T1000 (cell line): ENCODE data around the gene PAPLN.
"Not testable (repeated sequence)": the region's sequence is repeated elsewhere in the genome, so short reads cannot be mapped to it uniquely, and the experiment has no call there.

Experiments used
- DNase-seq: peaks from one replicate; lab custom pipeline; 2025; ENCODE audit warnings: mixed read lengths; lab: John Stamatoyannopoulos, UW

Gene PAPLN

DNA sequence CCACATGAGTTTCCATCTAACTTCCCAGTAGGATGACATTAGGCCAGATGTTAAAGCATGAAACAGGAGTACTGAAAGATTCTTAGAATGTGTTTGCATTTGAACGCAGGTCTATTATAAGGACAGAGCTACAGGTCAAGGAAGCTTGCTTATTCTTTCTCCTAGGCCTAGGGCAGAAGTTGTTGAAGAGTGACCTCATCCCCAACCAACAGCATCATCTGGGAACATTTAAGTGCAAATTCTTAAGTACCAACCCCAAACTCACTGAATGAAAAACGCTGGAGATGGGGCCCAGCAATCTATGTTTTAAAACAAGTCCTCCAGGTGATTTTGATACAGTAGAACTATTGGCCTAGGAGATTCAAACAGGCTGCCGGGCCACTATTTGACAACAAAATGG, 52.4 kb downstream of the PAPLN start:
- no peak for DNase-seq

DNA sequence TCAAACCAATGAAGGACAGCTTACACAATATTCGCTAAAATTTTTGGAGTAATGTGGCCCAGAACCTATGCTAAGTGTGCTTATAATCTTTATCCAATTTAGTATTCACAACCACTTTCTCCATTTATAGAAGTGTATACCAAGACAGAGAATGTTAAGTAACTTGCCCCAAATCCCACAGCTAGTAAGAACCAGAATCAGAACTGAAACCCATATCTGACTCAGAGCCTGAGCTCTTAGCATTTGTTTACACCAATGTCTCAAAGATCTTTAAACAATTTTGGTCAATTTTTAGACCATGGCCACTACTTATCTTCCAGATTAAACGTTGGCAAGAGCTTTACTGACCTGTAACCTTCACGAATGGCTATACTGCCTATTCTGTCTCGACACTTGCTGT, 53.0 kb downstream of the PAPLN start:
- DNase-seq: no peak

DNA sequence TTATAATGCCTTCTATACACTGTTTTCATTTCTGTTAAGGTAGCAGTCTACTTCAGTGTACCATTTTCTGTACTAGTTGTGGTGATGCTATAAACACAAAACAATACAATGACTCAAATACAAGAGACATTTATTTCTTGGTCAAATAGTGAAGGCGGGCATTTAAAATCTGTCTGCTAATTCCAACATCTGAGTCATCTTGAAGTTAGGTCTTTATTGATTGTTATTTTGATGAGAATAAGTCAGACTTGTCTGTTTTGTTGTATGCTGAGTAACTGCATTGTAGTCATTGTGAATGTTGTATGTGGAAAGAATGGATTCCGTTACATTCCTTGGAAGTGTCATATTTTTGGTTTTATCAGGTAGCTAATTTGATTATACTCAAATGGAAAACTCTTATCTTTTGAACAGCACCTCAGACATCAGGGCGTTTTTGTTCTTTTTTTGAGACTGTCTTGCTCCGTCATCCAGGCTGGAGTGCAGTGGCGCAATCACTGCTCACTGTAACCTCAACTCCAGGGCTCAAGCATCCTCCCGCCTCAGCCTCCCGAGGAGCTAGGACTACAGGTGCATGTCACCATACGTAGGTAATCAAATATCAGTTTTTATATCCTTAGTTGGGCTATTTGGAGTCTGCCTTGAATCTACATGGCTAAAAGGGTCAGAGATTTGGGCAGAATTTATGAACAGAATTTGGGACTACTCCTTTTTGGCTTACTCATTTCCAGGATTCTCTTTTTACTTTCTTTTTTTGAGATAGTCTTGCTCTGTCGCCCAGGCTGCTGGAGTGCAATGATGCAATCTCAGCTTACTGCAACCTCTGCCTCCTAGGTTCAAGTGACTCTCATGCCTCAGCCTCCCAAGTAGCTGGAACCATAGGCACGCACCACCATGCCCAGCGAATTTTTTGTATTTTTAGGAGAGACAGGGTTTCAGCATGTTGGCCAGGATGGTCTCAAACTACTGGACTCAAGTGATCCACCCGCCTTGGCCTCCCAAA, 56.8 kb downstream of the PAPLN start:
- DNase-seq: no peak

DNA sequence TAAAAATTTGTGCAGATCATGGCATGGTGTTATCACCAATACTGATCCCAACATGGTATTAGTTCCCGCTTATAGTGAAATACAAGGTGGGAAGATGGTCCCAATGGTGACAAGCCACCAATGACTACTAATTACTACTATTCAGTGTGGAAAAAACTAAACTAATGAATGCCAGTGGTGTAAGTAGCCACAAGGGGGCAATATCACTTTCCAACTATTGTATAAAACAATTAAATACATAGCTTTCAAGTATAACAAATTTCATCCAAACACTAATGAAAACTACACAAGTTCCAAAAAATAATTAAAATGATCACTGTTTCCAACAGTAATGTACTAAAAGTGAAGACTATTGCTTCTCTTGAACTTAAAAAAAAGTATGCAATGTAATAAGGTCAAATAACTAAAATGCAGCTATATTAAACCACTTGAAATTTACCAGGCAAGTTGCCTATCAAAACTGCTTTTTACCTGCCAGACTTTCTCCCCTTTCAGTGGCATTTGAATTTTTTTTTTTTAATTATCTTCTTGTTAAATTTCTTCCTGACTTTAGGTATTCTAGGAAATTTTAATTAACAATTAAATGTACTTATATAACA, 58.0 kb downstream of the PAPLN start:
- no peak for DNase-seq

- no peak for DNase-seq
Observed at GRCh38 chr14:73305499-73305898, 68.2 kb downstream of the PAPLN start.

- DNase-seq: no peak
Observed at GRCh38 chr14:73307261-73307660, 70.0 kb downstream of the PAPLN start.

DNA sequence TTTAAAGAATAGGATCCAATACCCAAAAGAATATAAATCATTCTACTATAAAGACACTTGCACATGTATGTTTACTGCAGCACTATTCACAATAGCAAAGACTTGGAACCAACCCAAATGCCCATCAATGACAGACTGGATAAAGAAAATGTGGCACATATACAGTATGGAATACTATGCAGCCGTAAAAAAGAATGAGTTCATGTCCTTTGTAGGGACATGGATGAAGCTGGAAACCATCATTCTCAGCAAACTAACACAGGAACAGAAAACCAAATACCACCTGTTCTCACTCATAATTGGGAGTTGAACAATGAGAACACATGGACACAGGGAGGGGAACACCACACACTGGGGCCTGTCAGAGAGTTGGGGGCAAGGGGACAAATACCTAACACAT, 71.9 kb downstream of the PAPLN start:
- not testable (repeated sequence) for DNase-seq

GRCh38 chr14:73311708-73312030, 74.4 kb downstream of the PAPLN start:
- DNase-seq: no peak

GRCh38 chr14:73312687-73313086, 75.4 kb downstream of the PAPLN start:
- DNase-seq: no peak

GRCh38 chr14:73313151-73313550, 75.8 kb downstream of the PAPLN start:
- DNase-seq: no peak

GRCh38 chr14:73323896-73324399, 86.6 kb downstream of the PAPLN start:
- no peak for DNase-seq
